Measurements from ENCODE around the gene TM9SF1.

The TM9SF1 gene

DNA sequence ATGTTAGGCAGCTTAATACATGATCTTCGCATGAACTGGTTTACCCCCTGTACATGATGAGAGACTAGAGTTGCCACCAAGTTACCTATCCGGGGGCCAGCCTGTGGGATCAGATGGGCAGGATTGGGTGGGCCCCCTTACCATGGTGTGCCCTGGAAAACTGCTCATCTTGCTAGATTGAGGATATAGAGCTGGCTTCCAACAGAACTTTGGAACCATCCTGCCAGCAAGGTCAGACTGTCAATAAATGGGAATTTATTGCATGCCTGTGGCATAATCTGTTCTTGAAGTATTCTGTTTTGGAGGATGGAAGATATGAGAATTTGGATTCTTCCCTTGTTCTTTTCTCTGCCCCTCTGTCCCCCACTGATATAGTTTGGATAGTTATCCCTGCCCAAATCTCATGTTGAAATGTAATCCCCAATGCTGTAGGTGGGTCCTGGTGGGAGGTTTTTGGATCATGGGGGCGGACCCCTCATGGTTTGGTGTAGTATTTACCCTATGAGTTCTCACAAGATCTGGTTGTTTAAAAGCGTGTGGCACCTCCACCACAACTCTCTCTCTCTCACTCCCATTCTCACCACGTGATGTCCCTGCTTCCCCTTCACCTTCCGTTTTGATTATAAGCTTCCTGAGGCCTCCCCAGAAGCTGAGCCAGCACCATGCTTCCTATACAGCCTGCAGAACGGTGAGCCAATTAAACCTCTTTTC, 3.7 kb upstream of the TM9SF1 start:
- TF ChIP-seq, protein P1, sequence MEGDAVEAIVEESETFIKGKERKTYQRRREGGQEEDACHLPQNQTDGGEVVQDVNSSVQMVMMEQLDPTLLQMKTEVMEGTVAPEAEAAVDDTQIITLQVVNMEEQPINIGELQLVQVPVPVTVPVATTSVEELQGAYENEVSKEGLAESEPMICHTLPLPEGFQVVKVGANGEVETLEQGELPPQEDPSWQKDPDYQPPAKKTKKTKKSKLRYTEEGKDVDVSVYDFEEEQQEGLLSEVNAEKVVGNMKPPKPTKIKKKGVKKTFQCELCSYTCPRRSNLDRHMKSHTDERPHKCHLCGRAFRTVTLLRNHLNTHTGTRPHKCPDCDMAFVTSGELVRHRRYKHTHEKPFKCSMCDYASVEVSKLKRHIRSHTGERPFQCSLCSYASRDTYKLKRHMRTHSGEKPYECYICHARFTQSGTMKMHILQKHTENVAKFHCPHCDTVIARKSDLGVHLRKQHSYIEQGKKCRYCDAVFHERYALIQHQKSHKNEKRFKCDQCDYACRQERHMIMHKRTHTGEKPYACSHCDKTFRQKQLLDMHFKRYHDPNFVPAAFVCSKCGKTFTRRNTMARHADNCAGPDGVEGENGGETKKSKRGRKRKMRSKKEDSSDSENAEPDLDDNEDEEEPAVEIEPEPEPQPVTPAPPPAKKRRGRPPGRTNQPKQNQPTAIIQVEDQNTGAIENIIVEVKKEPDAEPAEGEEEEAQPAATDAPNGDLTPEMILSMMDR (IDR thresholded peaks at IDR 0.05; ENCODE audit: insufficient read depth, low read depth, low read length, missing control alignments), result no peak
- H3K4me3 ChIP-seq (ENCODE audit: low read depth, low read length), result no peak overlapping the region
- no peak for DNase-seq (ENCODE audit: low read depth)

DNA sequence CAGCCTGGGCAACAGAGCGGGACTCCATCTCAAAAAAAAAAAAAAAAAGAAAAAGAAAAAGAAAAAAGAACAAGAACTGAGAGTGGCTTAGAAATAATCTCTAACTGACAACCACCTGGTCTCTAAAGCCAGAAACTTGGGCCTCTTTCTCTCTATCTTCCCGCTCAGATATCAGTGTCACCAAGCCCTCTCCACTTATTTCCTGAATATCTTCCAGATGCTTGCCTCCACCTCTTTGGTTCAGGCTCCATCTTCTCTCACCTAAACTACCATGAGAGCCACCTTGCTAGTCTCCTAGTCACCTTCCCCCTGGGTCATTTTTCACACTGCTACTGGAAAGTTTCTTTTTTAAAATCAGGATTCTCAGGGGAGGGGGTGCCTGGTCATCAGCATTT, 1.8 kb upstream of the TM9SF1 start:
- peak overlapping the region; percentile 77 for H3K4me3 ChIP-seq (ENCODE audit: low read depth, low read length)
- no peak for DNase-seq (ENCODE audit: low read depth)
- TF ChIP-seq, protein P1 (IDR thresholded peaks at IDR 0.05; ENCODE audit: insufficient read depth, low read depth, low read length, missing control alignments), result no peak

DNA sequence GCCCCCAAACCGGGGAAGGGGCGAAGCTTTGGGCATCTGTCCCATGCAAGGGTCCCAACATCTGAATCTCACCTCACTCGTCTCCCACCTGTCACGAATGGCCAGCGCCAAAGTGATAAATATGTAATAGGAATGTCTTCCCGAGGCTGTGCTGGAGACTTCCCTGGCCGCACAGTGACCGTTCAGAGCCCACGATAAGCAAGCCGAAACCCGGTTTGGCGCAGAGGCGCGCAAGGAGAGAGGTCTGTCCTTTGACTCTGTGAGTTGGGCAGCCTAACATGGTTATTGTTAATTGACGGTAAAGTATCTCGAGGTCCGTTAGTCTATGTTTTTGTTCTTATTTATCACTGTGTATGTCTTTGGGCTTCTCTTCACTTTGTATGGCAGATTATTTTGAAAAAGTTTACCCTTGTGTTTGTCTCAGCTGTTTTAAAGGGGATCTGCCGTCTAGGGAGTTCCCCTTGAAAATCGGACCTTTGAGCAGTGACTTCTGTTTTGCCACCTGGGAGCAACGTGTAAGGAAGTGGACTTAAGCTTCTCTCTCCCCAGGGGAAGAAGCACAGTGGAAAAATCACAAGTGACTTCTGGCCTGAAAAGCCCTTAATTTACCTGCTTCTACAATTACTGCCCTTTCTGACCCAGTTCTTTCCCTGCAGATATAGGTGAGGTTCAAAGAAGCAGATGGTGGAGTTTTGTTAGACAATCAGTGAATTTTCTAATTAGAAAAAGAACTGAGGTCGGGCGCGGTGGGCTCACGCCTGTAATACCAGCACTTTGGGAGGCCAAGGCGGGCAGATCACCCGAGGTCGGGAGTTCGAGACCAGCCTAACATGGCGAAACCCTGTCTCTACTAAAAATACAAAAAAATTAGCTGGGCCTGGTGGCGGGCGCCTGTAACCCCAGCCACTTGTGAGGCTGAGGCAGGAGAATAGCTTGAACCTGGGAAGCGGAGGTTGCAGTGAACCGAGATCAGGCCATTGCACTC, 1.1 kb upstream of the TM9SF1 start:
- peak; percentile 75 for DNase-seq (ENCODE audit: low read depth)
- H3K4me3 ChIP-seq (ENCODE audit: low read depth, low read length), result peak overlapping the region; percentile 77
- TF ChIP-seq, protein P1 (IDR thresholded peaks at IDR 0.05; ENCODE audit: insufficient read depth, low read depth, low read length, missing control alignments), result no peak

DNA sequence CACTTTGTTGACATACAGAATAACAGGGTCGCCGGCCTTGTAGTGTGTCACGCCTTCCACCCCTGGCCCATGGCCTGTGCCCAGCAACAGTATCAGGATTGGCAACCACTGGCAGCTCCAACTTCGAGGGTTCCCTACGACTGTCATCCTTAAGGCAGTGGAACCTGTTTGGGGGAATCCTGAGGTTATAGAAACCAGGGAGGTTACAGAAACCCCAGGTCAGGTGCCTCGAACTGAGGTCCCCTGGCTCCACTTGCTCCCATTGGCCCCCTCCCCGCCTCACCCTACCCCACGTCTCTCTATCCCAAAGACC, 412 bp downstream of the TM9SF1 start:
- H3K4me3 ChIP-seq (ENCODE audit: low read depth, low read length), result peak overlapping the region; percentile 77
- TF ChIP-seq, protein P1 (IDR thresholded peaks at IDR 0.05; ENCODE audit: insufficient read depth, low read depth, low read length, missing control alignments), result no peak
- no peak for DNase-seq (ENCODE audit: low read depth)

DNA sequence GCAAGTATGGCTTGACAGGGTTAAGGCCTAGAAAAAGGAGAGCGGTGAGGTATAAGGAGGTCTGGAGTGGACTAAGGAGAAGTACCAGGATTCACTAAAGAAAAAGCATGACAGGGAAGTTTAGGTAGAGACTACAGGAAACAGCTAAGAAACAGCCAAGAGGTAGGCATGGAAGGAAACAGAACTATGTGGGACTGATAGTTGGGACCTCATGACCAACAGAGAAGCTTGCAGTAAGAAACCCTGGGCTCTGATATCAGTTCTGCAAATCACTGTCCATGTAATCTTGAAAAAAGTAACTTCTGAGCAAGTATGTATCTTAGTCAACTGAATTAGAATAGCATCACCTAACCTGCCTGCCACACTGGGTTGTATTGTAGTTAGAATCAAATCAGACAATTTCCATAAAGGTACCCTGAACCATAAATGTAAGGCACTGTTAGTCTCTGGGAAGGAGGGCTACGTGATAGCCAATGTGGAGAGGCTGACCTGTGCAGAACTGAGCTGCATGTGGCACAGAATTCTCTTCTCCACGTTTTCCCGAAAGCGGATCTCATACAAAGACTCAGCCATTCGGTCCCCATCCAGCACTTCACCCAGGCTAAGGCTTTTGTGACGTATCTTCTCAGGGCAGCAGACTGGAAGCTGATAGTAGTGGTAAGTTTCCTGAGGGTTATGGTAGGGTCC, 912 bp downstream of the TM9SF1 start:
- peak overlapping the region; percentile 77 for H3K4me3 ChIP-seq (ENCODE audit: low read depth, low read length)
- TF ChIP-seq, protein P1 (IDR thresholded peaks at IDR 0.05; ENCODE audit: insufficient read depth, low read depth, low read length, missing control alignments), result no peak
- DNase-seq (ENCODE audit: low read depth), result no peak

DNA sequence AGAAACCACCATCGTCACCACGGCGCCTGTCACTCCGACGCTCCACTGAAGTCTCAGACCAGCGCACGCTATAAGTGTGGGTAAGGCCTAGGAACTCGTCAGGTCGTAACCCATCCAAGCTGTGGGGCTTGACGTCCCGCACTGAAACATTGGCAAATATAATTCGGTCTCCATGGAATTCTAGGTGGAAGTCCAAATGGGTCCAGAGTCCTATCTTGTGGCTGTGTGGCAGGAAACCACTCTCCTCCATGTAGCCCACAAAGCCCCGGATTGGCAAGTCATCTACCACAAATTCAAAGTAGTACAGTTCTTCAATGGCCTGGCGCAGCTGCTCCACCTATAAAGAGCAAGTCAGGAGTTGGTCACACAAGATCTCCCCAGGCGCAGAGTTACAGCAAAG, 2.3 kb downstream of the TM9SF1 start:
- no peak overlapping the region for H3K4me3 ChIP-seq (ENCODE audit: low read depth, low read length)
- DNase-seq (ENCODE audit: low read depth), result no peak
- TF ChIP-seq, protein P1 (IDR thresholded peaks at IDR 0.05; ENCODE audit: insufficient read depth, low read depth, low read length, missing control alignments), result no peak

Measured in GM12865 (cell line).